ENCODE data around the gene CYTH3.

CYTH3 gene

DNA sequence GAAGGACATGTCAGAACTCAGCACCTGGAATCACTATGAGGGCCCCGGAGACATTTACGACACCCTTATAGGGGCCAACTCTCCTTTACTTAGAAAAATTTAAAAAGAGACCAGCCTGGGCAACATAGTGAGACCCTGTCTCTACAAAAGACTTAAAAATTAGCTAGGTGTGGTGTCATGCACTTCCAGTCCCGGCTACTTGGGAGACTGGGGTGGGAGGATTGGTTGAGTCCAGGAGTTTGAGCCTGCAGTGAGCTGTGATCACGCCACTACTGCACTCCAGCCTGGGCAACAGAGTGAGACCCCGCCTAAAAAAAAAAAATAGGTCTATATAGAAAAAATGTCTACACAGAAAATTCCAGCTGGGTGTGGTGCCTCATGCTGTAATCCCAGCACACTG, 7.5 kb upstream of the CYTH3 start:
- DNase-seq (ENCODE audit: low read depth in 2 of 2): no peak

DNA sequence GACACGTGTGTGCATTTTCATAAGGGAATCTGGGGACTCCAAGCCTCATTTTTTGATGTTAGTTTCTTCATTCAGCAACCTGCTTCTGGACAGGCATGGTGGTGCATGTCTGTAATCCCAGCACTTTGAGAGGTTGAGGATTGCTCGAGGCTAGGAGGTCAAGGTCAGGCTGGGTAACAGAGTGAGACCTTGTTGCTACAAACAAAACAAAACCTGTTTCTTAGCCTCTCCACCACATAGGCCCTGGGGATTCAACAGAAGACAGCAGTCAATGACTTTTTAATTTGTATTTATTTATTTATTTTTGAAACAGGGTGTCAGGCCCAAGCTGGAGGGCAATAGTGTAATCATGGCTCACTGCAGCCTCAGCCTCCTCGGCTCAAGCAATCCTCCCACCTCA, 6.9 kb upstream of the CYTH3 start:
- DNase-seq (ENCODE audit: low read depth in 2 of 2): no peak

DNA sequence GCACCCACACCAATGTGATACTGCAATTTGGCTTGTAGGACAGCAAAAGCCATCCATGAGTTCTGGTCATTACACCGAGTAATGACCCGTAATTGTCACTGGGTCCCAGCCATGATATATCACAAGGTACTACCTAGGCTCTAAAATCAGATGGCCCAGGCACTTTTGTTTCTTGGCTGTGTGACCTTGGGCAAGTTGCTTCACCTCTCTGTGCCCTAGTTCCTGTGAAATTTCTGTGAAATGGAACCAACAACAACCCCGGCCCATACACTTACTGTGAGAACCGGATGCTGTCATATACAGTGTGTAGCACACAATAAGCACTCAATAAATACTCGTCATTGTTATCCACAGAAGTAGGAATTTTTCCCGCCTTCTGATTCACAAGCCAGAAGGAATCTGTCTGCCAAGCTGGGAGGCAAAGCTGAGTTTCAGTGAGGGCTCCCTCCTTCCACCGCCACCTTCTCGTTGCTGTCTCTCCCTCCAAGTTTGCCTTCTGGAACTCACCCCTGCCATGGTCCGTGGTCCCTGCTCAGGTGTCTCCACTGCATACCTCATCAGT, 6.4 kb upstream of the CYTH3 start:
- no peak for DNase-seq (ENCODE audit: low read depth in 2 of 2)

DNA sequence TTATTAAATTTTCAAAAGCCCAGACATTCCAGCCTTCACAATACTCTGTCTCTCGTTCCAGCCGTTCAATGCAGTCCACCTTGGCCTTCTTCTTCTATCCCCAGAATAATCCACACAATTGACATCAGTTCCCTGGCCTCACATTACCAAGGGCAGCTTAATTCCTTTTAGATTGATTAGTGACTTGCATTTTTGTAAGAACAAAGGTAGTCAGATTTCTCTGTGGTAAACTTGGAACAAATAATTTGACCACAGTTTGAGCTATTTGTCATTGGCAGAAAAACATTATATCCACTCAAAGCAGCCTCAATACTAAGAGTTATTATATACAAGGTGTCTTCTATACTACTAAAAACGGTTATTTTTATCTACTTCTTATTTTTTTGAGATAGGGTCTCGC, 5.1 kb upstream of the CYTH3 start:
- DNase-seq (ENCODE audit: low read depth in 2 of 2): no peak

DNA sequence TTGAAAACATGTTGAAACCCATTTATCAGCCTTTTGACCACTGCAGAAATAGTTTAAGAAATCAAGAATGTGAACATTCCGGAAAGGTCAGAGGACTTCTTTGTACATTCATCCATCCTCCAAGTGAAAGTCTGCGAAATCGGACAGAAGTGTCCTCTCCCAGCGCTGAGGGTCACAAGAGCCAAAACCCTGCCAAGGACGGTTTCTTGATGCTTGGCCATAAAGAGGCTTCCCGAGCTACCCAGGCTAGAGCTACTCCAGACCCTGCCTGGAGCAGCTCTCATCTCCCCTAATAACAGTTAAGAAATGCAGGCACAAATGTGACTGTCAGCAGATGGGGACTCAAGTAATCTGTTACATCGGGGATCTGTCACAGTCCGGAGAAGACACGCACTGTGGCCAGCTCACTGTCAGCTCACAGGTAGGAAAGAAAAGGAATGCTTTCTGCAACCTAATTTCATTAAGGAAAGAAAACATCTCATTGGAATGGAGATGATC, 4.5 kb upstream of the CYTH3 start:
- DNase-seq (ENCODE audit: low read depth in 2 of 2): no peak

DNA sequence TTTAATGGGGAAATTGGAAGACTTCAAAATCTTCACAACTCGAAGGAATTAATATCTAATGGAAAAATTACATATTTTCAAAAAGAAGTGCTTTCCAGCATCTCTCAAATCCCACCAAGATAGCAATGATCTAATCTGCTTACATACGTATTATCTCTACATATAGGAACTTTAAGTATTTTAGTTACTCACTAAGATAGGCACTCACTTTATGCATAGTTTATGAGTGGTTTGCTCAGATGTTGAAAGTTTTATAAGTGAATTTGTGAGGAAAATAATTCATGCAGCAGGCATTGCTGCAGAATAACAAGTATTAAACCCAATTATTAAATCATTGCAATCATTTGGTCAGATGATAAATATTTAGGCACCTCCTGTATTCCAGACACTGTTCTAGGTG, 2.3 kb upstream of the CYTH3 start:
- DNase-seq (ENCODE audit: low read depth in 2 of 2): no peak

DNA sequence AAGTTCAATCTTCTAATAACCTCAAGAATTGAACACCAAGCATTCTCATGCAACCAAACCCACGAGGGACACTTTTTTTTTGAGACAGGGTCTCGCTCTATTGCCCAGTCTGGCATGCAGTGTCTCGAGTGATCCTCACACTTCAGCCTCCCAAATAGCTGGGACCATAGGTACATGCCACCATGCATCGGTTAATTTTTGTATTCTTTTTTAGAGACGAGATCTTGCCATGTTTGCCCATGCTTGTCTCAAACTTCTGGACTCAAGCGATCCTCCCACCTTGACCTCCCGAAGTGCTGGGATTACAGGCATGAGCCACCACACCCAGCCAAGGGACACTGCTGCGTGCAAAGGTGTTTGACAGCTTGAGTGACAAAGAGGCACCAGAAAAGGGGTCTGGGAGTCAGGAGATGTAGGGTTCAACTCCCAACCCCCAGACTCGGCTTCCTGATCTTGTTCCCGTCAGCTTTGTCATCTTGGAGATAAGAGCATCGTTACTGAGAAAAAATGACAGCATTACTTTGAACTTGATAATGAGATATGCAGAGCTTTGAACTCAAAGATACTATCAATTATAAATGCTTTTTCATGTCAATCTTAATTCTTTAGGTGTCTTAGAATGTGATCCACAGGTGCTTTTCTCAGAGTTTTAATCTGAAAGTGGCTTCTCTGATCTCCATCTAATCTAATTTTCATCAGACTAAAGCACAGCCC, 1.6 kb upstream of the CYTH3 start:
- no peak for DNase-seq (ENCODE audit: low read depth in 2 of 2)

DNA sequence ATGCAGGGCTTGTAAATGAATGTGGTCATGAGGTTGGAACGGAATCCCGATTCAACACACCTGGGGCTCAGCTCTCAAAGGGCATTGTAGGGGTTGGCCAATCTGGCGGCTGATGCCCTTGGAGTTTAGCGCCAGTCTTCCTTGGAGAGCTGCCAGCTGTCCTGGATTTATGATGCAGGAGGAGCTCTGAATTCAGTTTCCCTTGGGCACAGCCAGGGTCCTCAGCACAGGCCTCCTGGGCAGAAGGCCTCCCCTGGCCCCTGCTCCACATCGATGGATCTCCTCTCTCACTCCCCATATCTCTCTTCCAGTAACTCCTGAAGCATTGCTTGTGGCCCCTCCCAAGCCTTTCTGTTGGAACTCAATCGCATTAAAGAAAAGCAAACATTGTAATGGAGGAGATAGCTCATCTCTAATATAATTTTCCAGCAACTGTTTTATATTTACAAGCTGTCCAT, 985 bp upstream of the CYTH3 start:
- no peak for DNase-seq (ENCODE audit: low read depth in 2 of 2)

DNA sequence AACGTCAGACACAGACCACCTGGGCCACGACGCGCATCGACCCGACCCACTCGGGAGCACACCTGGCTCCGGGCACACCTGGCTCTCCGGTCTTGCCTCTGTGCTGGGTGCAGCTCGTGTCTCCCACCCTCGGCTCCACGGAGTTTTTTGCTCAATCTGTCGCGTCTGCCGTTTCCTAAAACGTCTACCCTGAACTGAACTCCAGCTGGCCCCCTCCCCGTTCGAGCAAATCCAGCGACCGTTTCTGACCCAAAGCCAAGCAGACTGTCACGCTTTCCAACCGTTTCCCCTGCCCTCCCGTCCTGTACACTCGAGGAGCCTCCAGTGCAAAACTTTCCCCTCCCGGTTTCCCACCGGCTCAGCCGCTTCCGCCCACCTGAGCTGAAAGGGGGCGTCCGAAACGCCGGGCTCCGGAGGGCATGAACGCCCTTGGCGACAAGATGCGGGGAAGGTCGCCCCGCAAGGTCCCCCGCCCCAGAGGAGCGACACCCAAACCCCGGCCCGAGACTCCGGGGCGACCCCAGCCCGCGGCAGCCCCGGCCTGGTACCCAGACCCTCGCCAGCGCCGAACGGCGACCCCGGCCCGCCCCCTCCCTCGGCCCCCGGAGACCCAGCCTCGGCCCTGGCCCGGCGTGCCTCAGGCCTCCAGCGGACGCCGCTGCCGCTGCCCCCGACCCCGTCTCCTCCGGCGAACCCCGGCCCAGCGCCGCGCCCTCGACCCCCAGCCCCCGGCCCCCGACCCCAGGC, 557 bp downstream of the CYTH3 start:
- peak in 1 of 2 donors; percentile 14 for DNase-seq (ENCODE audit: low read depth in 2 of 2)

DNA sequence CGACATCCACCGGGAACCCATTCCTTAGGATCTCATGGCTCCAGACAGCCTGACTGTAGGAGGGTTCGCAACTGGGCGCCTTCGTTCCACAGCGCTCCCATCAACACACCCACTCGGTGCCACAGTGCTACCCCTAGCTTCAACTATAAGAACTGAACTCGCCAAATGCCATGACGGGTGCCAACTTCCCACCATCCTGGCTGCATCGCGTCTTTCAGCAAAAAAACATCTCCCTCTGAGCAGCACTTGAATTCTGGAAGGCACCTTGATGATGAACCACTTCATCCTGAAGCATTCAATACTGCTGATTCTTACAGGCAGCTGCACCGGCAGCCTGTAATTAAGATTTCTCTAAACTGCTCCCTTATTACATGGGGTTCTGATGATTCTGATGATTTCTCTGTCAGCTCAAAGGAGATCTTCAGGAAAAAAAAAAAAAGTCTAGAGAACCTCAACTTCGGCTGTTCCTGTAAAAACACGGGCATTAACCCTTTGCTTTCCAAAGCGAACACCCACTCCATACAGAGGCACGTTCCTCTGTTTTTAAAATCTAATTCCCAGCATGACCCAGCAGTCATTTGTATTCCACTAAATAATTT, 1.3 kb downstream of the CYTH3 start:
- no peak for DNase-seq (ENCODE audit: low read depth in 2 of 2)

DNA sequence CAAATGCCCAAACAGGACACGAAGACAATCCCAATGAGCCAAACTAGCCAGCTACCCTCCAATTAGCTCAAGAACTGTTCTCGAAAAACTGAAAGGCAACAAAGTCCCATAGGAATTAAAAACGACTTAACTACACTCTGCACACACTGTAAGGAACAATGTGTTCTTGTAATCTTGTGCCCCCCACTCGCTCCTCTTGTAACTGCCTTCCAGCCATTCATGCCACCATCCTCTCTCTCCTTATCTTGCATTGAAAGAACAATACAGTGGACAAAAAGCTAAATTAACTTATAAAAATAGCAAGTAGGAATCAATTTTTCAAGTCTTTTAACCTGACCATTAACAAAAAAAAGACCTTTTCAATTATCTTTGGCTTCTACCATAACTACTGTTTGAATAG, 2.9 kb downstream of the CYTH3 start:
- DNase-seq (ENCODE audit: low read depth in 2 of 2): no peak

DNA sequence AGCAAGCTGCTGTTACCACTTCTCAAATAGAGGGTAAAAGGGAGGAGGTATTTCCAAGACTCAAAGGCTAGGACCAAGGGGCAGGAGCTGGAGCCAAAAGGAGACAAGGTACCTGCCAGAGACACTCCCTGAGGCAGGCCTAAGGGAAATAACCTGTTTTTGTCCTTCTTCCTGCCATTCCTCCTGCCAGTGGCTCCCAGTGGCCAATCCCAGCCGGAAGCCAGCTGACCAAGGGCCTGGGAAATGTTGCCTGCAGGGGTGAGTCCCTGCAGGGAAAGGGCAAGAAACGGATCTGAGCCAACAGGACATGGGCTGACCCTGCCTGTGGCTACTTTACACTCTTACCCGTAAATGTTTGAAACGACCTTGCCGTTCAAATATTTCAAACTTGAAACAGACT, 3.5 kb downstream of the CYTH3 start:
- no peak for DNase-seq (ENCODE audit: low read depth in 2 of 2)

DNA sequence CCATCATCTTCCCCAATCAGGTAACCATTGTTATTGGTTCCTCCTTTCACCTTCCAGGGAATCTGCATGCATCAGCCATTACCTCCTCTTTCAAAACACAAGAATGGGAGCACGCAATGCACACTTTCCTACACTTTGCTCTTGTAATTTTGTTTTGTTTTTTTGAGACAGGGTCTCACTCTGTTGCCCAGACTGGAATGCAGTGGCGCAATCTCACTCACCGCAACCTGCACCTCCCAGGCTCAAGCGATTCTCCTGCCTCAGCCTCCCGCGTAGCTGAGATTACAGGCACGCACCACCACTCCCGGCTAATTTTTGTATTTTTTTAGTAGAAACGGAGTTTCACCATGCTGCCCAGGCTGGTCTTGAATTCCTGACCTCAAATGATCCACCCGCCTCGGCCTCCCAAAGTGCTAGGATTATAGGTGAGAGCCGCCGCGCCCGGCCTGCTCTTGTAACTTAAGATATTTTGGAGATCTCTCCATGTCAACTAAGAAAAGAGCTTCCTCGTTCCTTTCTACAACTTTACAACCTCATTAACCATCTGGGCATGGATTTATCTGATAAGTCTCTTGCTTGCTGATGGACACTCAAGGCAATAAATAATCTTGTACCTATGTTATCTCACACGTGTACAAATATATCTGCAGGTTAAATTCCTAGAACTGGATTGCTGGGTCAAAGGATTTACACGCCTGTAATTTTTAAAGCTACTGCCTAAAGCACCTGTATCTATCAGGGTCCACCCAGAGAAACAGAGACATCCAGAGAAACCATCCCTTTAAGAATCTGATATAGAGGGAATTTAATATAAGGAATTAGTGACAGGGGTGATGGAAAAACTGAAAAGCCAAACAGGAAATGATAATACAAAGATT, 4.2 kb downstream of the CYTH3 start:
- DNase-seq (ENCODE audit: low read depth in 2 of 2): no peak

DNA sequence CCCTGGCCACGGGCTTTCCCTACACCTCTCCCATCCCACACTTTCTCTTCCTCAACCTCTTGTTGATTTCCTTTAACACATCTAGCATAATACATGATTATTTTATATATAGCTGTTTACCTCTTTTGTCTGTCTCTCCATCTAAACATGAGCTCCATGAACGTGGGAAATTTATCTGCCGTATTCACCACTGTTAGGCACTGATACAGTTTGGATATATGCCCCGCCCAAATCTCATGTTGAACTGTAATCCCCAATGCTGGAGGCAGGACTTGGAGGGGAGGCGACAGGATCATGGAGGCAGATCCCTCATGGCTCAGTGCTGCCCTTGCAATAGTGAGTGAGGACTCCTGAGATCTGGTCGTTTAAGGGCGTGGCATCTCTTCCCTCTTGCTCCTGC, 5.7 kb downstream of the CYTH3 start:
- DNase-seq (ENCODE audit: low read depth in 2 of 2): no peak

DNA sequence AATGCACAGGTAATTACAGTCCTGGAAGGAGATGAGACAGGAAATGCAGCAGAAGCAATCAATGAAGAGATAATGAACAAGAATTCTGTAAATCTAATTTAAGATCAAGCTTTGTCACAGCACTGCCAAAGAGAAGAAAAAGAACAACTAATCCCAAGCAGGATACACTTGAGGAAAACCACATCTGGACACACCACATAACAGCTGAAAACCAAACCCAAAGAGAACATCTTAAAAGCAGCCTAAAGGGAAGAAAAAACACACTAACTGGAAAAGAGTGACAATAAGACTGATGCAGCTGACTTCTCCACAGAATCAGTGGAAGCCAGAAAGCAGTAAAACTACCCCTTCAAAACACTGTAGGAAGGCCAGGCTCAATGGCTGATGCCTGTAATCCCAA, 10.2 kb downstream of the CYTH3 start:
- DNase-seq (ENCODE audit: low read depth in 2 of 2): no peak

DNA sequence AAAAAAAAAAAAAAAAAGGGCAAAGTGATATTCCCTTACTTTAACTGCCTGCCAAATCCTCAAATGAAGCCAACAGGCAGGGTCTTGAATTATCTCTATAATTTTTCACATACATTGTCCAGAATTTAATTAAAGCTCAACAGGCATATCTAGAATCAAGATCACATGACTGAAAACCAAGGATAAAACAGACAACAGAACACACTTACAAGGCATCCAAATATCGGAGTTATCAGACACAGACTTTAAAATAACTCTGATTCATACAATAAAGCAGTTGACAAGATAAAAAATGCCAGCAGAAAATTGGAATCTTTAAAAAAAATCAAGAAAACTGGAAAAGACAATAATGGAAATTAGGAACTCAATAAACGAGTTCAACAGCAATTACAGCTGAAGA, 10.7 kb downstream of the CYTH3 start:
- DNase-seq (ENCODE audit: low read depth in 2 of 2): no peak

DNA sequence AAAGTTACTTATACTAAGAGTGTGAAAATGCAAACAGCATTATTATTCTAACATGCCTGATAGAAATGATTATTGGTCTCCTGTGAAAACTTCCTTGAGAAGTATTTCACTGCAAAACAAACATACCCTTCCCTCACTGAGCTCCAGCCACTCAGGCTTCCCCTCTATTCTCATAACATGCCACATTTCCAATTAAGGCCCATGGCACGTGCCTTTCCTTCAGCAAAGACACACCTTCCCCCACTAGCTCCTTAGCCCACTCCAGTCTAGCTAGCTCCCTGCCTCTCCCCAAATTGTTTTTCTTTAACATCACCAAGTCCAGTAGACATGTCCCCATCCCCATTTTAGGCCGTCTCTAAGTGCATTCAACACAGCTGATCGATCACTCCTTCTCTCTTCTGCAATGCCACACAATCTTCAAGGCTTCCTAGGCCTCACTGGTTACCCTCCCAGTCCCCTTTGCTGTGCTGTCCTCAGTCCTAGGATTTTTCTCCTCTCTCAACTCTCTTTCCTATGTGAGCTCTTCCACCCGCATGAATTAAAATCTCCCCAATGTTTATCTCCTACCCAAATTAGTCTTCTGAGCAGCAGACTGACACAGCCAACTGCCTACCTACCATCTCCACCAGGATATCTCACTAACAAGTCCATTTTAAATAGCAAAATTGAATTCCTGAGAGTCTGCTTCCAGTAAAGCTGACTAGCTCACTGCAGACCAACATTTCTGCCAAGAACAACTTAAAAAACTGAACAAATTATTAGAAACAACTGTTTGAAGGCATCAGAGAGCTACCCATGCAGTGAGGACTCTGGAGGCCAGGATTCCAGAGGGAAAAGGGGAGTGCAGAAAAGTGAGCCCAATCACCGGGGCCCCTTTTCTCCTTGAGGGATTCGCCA, 11.9 kb downstream of the CYTH3 start:
- DNase-seq (ENCODE audit: low read depth in 2 of 2): no peak

DNA sequence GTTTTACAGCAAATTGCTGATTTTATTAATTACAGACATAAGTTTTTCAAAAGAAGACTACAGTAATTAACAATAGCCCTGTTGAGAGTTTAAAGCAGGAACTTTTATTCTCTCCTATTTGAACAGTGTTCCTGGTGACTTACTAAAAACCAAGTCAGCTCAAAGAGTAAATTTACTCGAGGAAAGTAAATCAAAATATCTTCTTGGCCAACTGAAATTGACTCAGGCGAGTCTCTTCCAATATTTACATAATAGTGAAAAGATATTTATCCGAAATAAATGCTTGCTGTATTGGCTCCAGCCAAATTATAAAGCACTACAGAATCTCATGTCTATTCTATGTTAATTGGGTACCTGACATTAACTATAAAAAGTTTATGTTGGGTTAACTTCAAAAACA, 13.2 kb downstream of the CYTH3 start:
- DNase-seq (ENCODE audit: low read depth in 2 of 2): no peak

DNA sequence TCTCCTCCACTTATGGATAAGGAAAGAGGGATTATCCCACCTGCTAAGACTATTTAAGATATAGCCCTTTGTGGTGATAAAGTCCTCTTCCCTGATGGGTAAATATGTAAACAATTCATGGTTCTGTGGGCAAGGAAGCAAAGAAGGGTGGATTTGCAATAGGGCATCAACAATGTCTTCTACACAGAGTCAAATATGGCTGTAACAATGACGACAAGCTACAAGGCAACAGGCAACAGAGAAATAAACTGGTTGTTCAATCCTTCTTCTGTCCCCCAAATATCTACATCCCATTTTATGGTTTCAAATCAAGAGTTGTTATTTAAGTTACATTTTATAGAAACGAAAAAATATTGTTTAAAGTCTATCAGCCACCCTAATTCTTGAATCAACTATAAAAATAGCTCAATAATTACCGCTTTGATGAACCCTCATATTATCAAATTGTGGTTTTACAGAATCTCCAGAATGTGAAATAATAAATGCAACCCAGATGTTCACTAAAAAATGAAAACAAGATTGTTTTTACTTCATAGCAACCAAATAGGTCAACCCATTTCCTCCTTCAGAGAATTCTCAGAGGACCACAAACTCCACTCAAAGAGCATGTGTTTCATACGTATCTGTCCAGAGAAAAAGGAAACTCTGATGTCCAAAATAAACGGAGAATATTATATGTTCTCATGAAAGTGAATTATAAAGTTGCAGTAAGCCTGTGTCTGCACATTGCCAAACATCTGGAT, 13.8 kb downstream of the CYTH3 start:
- no peak for DNase-seq (ENCODE audit: low read depth in 2 of 2)

DNA sequence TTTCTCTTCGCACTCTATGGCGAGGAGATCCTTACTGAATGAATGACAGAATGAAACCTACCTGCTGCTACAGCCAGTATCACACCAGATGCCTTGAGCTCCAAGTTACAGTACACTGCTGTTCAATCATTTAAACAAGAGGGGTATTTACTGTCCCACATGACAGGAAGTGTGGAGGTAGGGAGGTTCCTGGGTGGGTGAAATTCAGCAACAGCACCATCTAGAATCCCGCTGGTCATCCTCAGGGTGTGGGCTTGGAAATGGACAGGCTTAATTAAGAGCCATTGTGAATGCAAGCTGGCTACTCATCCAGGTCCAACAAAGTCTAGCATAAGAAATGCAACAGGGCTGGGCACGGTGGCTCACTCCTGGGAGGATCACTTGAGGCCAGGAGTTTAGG, 14.7 kb downstream of the CYTH3 start:
- no peak for DNase-seq (ENCODE audit: low read depth in 2 of 2)

Data from stimulated activated CD4-positive, alpha-beta T cell treated with anti-CD3 and anti-CD28 coated beads, Interleukin-1b, Interleukin-23, amount 100 ng/mL, for 4 hours (primary cell).